ENCODE results near the gene COP1. TPM values are rescaled to one million over a fixed set of nuclear protein-coding genes. Genes with fewer than 3 reads are reported as not detected.

Gene COP1
- total and polyA plus RNA-seq, 2 of the 13 experiments (the other 11 are each of a cell fraction or from before 2014, with no cell fraction given): 20.5 to 51.3 TPM

- TF ChIP-seq MNT (IDR thresholded peaks at IDR 0.05): peak; percentile 14; the same call in 1 of the 2 replicates
- TF ChIP-seq ZNF205 (CRISPR knock-in tag; IDR thresholded peaks at IDR 0.05): 0 out of 2 replicates have a peak, but pooled peaks have one; percentile 15
- TF ChIP-seq ZBTB25 (CRISPR knock-in tag; IDR thresholded peaks at IDR 0.05): no peak
- TF ChIP-seq ZFP1 (CRISPR knock-in tag; IDR thresholded peaks at IDR 0.05): no peak
- TF ChIP-seq ZNF644 (CRISPR knock-in tag; IDR thresholded peaks at IDR 0.05; ENCODE audit: low read depth): no peak
- 0 out of 2 replicates have a peak, but pooled peaks have one; percentile 27 for TF ChIP-seq ZNF547 (CRISPR knock-in tag; IDR thresholded peaks at IDR 0.05)
- TF ChIP-seq SOX13 (IDR thresholded peaks at IDR 0.05): no peak
- TF ChIP-seq SOX13 (CRISPR knock-in tag; conservative IDR thresholded peaks at IDR 0.05 in 1 of 2, IDR thresholded peaks at IDR 0.05 in 1 of 2): no peak
- TF ChIP-seq MYPOP (CRISPR knock-in tag; IDR thresholded peaks at IDR 0.05): peak; percentile 84
- TF ChIP-seq MXI1 (IDR thresholded peaks at IDR 0.05; ENCODE audit: borderline replicate concordance, low read depth, low read length): peak; percentile 56
- TF ChIP-seq KIAA2018 (CRISPR knock-in tag; IDR thresholded peaks at IDR 0.05; ENCODE audit: borderline replicate concordance): no peak
- no peak; the same call in 1 of the 2 replicates for TF ChIP-seq FOSL2 (CRISPR knock-in tag; IDR thresholded peaks at IDR 0.05)
- TF ChIP-seq ZFP37 (CRISPR knock-in tag; IDR thresholded peaks at IDR 0.05; ENCODE audit: borderline replicate concordance): no peak
- TF ChIP-seq HBP1 (CRISPR knock-in tag; IDR thresholded peaks at IDR 0.05; ENCODE audit: low read depth): peak; percentile 96
- TF ChIP-seq TEAD2 (CRISPR knock-in tag; IDR thresholded peaks at IDR 0.05): no peak
These were observed at the start of gene COP1 (continued) for GRCh38 chr1:176206961-176207902.

Data from HepG2 (cell line).